Adrenal gland (tissue), 5 donors: ENCODE measurements around the gene ALPG.

Source experiments
- POLR2A ChIP-seq, 2 donors: fragments of 450-650 bp; IDR thresholded peaks; one replicate each; pipeline ENCODE4 v1.6.1; 2017; ENCODE audit warnings: antibody characterized with exemption in 2 of 2, mild to moderate bottlenecking in 2 of 2, moderate library complexity in 1 of 2
- TF ChIP-seq, protein P1 (sequence below), 6 experiments: fragments of 450-650 bp in 4 of 6; fragments of 200-600 bp in 2 of 6; sonication (generic) in 1 of 6; IDR thresholded peaks; 1 replicate in 5 of 6; 2 replicates in 1 of 6; pipeline versions ENCODE4 v1.5.1 to v1.8.0; 2016 to 2021; ENCODE audit warnings: antibody characterized with exemption in 6 of 6, mild to moderate bottlenecking in 2 of 6, moderate library complexity in 1 of 6
- donor health status: DM: no; HTN: no; CAD: no.

GRCh38 chr2:232435805-232436204, 29.2 kb downstream of the ALPG start:
- TF ChIP-seq, protein P1, sequence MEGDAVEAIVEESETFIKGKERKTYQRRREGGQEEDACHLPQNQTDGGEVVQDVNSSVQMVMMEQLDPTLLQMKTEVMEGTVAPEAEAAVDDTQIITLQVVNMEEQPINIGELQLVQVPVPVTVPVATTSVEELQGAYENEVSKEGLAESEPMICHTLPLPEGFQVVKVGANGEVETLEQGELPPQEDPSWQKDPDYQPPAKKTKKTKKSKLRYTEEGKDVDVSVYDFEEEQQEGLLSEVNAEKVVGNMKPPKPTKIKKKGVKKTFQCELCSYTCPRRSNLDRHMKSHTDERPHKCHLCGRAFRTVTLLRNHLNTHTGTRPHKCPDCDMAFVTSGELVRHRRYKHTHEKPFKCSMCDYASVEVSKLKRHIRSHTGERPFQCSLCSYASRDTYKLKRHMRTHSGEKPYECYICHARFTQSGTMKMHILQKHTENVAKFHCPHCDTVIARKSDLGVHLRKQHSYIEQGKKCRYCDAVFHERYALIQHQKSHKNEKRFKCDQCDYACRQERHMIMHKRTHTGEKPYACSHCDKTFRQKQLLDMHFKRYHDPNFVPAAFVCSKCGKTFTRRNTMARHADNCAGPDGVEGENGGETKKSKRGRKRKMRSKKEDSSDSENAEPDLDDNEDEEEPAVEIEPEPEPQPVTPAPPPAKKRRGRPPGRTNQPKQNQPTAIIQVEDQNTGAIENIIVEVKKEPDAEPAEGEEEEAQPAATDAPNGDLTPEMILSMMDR (IDR thresholded peaks at IDR 0.05) = no peak
- no peak for TF ChIP-seq POLR2A (IDR thresholded peaks at IDR 0.05)
